Amygdala (tissue), 56 donors: Measurements from ENCODE around the gene CCDC30.

Experiments used
- DNase-seq, 56 donors: peaks; one replicate each; lab custom pipeline; 2025; lab: John Stamatoyannopoulos, UW

The CCDC30 gene

GRCh38 chr1:42684139-42684538 is 221.1 kb downstream of the CCDC30 start:
- DNase-seq = peak in 1 of 56 donors; percentile 0

GRCh38 chr1:42686418-42686817 is 223.3 kb downstream of the CCDC30 start:
- no peak for DNase-seq

GRCh38 chr1:42689912-42690311 is 226.8 kb downstream of the CCDC30 start:
- no peak for DNase-seq

GRCh38 chr1:42690477-42691156 is 227.5 kb downstream of the CCDC30 start:
- DNase-seq = no peak

- DNase-seq = no peak
Observed at GRCh38 chr1:42691157-42691498, 228.0 kb downstream of the CCDC30 start.

- DNase-seq = no peak
Observed at GRCh38 chr1:42692461-42692860, 229.4 kb downstream of the CCDC30 start.

GRCh38 chr1:42692911-42693310 is 229.8 kb downstream of the CCDC30 start:
- no peak for DNase-seq

GRCh38 chr1:42698081-42698813 is 235.2 kb downstream of the CCDC30 start:
- no peak for DNase-seq

GRCh38 chr1:42700006-42700405 is 236.9 kb downstream of the CCDC30 start:
- no peak for DNase-seq

- DNase-seq = no peak
Observed at GRCh38 chr1:42703888-42704464, 240.9 kb downstream of the CCDC30 start.
